ENCODE measurements around the gene SETD3.

- TF ChIP-seq CTCF (IDR thresholded peaks at IDR 0.05): no peak
- TF ChIP-seq POLR2A (IDR thresholded peaks at IDR 0.05): no peak
Measured at GRCh38 chr14:99512571-99513182, 32.0 kb upstream of the SETD3 start.
